Neuronal stem cell (in vitro differentiated cells): Measurements from ENCODE around the gene SLFN13. TPM values are rescaled to one million over a fixed set of nuclear protein-coding genes. Genes with fewer than 3 reads are reported as not detected.

Experiments
- small RNA-seq: library from polyadenylated mRNA; stranded (forward); fragments of <200 nt; extraction: miRNeasy Mini kit (QIAGEN cat#:217004); gene quantifications from one replicate; pipeline ENCODE3, GENCODE V24; 2013; ENCODE audit not compliant: insufficient read depth

The SLFN13 gene

Small RNA genes lying within 50 kb of the gene (small RNA-seq; reads per million reads assigned to genes)
- gene AC060766.5, result not detected
